ENCODE data around the gene TRMO. TPM values are rescaled to one million over a fixed set of nuclear protein-coding genes. Genes with fewer than 3 reads are reported as not detected.

Gene TRMO
- total and polyA plus RNA-seq, 2 of the 13 experiments (the other 11 are each of a cell fraction or from before 2014, with no cell fraction given), result 8.7 to 18.6 TPM

DNA sequence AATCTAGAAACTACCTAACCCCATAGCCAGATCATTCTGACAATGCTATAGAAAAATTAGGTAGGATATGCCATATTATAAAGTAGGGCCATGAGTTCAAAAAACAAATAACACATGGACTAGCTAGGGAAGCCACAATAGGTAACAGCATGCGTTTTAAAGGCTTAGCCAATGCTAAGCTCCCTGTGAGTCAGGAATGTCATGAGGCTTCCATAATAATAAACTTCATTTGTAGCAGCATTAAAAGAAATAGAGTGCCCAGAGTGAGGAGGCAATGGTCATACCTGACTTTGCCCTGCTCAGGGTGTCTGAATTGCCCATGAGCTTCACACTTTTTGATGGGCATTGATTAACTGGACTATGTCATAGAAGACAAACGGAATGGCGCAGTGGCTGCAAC is 53.4 kb downstream of the TRMO start (continued):
- TF ChIP-seq, protein P1, sequence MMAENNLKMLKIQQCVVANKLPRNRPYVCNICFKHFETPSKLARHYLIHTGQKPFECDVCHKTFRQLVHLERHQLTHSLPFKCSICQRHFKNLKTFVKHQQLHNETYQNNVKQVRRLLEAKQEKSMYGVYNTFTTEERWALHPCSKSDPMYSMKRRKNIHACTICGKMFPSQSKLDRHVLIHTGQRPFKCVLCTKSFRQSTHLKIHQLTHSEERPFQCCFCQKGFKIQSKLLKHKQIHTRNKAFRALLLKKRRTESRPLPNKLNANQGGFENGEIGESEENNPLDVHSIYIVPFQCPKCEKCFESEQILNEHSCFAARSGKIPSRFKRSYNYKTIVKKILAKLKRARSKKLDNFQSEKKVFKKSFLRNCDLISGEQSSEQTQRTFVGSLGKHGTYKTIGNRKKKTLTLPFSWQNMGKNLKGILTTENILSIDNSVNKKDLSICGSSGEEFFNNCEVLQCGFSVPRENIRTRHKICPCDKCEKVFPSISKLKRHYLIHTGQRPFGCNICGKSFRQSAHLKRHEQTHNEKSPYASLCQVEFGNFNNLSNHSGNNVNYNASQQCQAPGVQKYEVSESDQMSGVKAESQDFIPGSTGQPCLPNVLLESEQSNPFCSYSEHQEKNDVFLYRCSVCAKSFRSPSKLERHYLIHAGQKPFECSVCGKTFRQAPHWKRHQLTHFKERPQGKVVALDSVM (CRISPR knock-in tag; IDR thresholded peaks at IDR 0.05), result no peak
- TF ChIP-seq ZNF333 (CRISPR knock-in tag; IDR thresholded peaks at IDR 0.05; ENCODE audit: borderline replicate concordance) (no peak), RFX5 (IDR thresholded peaks at IDR 0.05; ENCODE audit: low read depth, low read length) (no peak), ZNF138 (CRISPR knock-in tag; IDR thresholded peaks at IDR 0.05; ENCODE audit: low read depth) (no peak)

DNA sequence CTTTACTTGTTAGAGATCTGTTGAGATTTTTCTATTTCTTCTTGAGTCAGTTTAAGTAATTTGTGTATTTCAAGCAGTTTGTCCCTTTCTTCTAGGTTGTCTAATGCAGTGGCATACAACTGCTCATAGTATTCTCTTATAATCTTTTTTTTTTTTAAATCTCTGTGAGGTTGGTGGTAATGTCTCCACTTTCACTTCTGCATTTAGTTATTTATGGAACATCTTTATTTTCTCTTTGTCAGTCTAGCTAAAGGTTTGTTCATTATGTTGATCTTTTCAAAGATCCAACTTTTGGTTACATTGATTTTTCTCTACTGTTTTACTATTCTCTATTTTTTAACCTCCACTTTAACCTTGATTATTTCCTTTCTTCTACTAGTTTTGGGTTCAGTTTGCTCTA is 55.5 kb downstream of the TRMO start:
- POLR2A ChIA-PET, result no interaction called here
- CTCF ChIA-PET (ENCODE audit: low intra/inter-chr PET ratio, low total read pairs), result no interaction called here
- H3K4me2 ChIP-seq (ENCODE audit: low read depth, low read length), result no peak overlapping the region
- no peak overlapping the region for H3K4me3 ChIP-seq (replicated peaks in 1 of 3; ENCODE audit: insufficient read depth in 1 of 3, low read depth in 2 of 3, low read length in 3 of 3)
- H3K9ac ChIP-seq (ENCODE audit: insufficient read depth, low read depth, low read length), result no peak overlapping the region
- no peaks in the 10 kb centered on the region for H3K4me1 ChIP-seq (ENCODE audit: insufficient read depth, low read length)
- no peaks in the 10 kb centered on the region for H3K36me3 ChIP-seq (replicated peaks in 1 of 2; ENCODE audit: control insufficient read depth in 1 of 2, insufficient read depth in 2 of 2, low read length in 2 of 2)
- H3K9me3 ChIP-seq (ENCODE audit: low read length), result no peaks in the 10 kb centered on the region
- BruUV-seq (replicated peaks), result no TSS peak
- DNase-seq (ENCODE audit: low spot score) (no peak), ATAC-seq (no peak), FAIRE-seq (no peak)
- no peak overlapping the region for H2AFZ ChIP-seq (ENCODE audit: low read length)
- in situ Hi-C loops (cut with HindIII; ENCODE audit: extremely low pct_ligation_motif_present, low pct_unique_long_range_greater_than_20kb), result no loop called here
- H3K27me3 ChIP-seq (ENCODE audit: control insufficient read depth in 1 of 2, insufficient read depth in 2 of 2, low read length in 2 of 2), result peaks cover 0 to 7% of the 10 kb centered on the region in 2 experiments; a peak in 1 of 5 replicates
- H4K20me1 ChIP-seq (ENCODE audit: insufficient read depth, low read length), result no peaks in the 10 kb centered on the region
- H3K27ac ChIP-seq (ENCODE audit: extremely low read length, insufficient read depth, low read length), result no peak overlapping the region
- intact Hi-C loops (cut with micrococcal nuclease; ENCODE audit: unreplicated experiment), result no loop called here
- no peaks in the 10 kb centered on the region for H3K79me2 ChIP-seq (ENCODE audit: insufficient read depth, low read length)
- TF ChIP-seq ZNF382 (CRISPR knock-in tag; IDR thresholded peaks at IDR 0.05; ENCODE audit: borderline replicate concordance), result no peak
- TF ChIP-seq, protein P2, sequence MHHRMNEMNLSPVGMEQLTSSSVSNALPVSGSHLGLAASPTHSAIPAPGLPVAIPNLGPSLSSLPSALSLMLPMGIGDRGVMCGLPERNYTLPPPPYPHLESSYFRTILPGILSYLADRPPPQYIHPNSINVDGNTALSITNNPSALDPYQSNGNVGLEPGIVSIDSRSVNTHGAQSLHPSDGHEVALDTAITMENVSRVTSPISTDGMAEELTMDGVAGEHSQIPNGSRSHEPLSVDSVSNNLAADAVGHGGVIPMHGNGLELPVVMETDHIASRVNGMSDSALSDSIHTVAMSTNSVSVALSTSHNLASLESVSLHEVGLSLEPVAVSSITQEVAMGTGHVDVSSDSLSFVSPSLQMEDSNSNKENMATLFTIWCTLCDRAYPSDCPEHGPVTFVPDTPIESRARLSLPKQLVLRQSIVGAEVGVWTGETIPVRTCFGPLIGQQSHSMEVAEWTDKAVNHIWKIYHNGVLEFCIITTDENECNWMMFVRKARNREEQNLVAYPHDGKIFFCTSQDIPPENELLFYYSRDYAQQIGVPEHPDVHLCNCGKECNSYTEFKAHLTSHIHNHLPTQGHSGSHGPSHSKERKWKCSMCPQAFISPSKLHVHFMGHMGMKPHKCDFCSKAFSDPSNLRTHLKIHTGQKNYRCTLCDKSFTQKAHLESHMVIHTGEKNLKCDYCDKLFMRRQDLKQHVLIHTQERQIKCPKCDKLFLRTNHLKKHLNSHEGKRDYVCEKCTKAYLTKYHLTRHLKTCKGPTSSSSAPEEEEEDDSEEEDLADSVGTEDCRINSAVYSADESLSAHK (CRISPR knock-in tag; IDR thresholded peaks at IDR 0.05; ENCODE audit: borderline replicate concordance), result no peak
- no peak for TF ChIP-seq ZNF780A (CRISPR knock-in tag; IDR thresholded peaks at IDR 0.05)
- no peak for TF ChIP-seq HOXA9 (CRISPR knock-in tag; IDR thresholded peaks at IDR 0.05; ENCODE audit: borderline replicate concordance)
- no peak for TF ChIP-seq BORCS8-MEF2B (CRISPR knock-in tag; IDR thresholded peaks at IDR 0.05)
- no peak for TF ChIP-seq NFIC (IDR thresholded peaks at IDR 0.05; ENCODE audit: low read length)
- TF ChIP-seq, protein P3, sequence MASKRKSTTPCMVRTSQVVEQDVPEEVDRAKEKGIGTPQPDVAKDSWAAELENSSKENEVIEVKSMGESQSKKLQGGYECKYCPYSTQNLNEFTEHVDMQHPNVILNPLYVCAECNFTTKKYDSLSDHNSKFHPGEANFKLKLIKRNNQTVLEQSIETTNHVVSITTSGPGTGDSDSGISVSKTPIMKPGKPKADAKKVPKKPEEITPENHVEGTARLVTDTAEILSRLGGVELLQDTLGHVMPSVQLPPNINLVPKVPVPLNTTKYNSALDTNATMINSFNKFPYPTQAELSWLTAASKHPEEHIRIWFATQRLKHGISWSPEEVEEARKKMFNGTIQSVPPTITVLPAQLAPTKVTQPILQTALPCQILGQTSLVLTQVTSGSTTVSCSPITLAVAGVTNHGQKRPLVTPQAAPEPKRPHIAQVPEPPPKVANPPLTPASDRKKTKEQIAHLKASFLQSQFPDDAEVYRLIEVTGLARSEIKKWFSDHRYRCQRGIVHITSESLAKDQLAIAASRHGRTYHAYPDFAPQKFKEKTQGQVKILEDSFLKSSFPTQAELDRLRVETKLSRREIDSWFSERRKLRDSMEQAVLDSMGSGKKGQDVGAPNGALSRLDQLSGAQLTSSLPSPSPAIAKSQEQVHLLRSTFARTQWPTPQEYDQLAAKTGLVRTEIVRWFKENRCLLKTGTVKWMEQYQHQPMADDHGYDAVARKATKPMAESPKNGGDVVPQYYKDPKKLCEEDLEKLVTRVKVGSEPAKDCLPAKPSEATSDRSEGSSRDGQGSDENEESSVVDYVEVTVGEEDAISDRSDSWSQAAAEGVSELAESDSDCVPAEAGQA (IDR thresholded peaks at IDR 0.05; ENCODE audit: low read depth), result no peak
- TF ChIP-seq, protein P3 (CRISPR knock-in tag; IDR thresholded peaks at IDR 0.05; ENCODE audit: borderline replicate concordance), result no peak
- no peak for TF ChIP-seq DMAP1 (CRISPR knock-in tag; IDR thresholded peaks at IDR 0.05)
- TF ChIP-seq ZNF607 (CRISPR knock-in tag; IDR thresholded peaks at IDR 0.05; ENCODE audit: borderline replicate concordance), result no peak
- no peak for TF ChIP-seq ZNF773 (CRISPR knock-in tag; IDR thresholded peaks at IDR 0.05; ENCODE audit: borderline replicate concordance)
